Neuronal stem cell (in vitro differentiated cells): Measurements from ENCODE around the gene LPP.

Source experiments
- DNase-seq: peaks from one replicate; pipeline ENCODE4 v3.0.0-alpha.2; 2013; ENCODE audit warnings: low spot score
- H2AFZ ChIP-seq: one replicate; pipeline ENCODE4 v1.6.1; 2013; ENCODE audit warnings: mild to moderate bottlenecking, low read length, inconsistent platforms
- H2AK5ac ChIP-seq: 2 replicates; pipeline ENCODE4 v1.6.1; 2013; ENCODE audit warnings: low read depth, mild to moderate bottlenecking, inconsistent platforms, low read length, moderate library complexity, mixed read lengths
- H2BK120ac ChIP-seq: 2 replicates; pipeline ENCODE4 v1.6.1; 2013; ENCODE audit warnings: low read depth, mild to moderate bottlenecking, inconsistent platforms, low read length, moderate library complexity, mixed read lengths
- H2BK12ac ChIP-seq: one replicate; pipeline ENCODE4 v1.6.1; 2013; ENCODE audit warnings: low read length, inconsistent platforms
- H2BK15ac ChIP-seq: 2 replicates; pipeline ENCODE4 v1.6.1; 2013; ENCODE audit warnings: mild to moderate bottlenecking, low read length, inconsistent platforms, mixed read lengths
- H2BK5ac ChIP-seq: one replicate; pipeline ENCODE4 v1.6.1; 2013; ENCODE audit warnings: inconsistent platforms, mild to moderate bottlenecking, low read length, moderate library complexity
- H3K14ac ChIP-seq: one replicate; pipeline ENCODE4 v1.6.1; 2013; ENCODE audit warnings: low read length, inconsistent platforms
- H3K18ac ChIP-seq: 2 replicates; pipeline ENCODE4 v1.6.1; 2013; ENCODE audit warnings: low read length, inconsistent platforms
- H3K23ac ChIP-seq: 2 replicates; pipeline ENCODE4 v1.6.1; 2013; ENCODE audit warnings: low read depth, mild to moderate bottlenecking, mixed read lengths, low read length, inconsistent platforms; ENCODE audit not compliant: poor library complexity
- H3K27ac ChIP-seq: replicated peaks from 3 replicates; pipeline ENCODE4 v1.5.1; 2013; ENCODE audit warnings: low read length, inconsistent platforms
- H3K27me3 ChIP-seq, 3 experiments: 2 replicates each; pipeline ENCODE4 v1.6.1; 2013; ENCODE audit warnings: low read length in 3 of 3, mild to moderate bottlenecking in 2 of 3, inconsistent platforms in 1 of 3, low read depth in 1 of 3, mixed read lengths in 1 of 3, moderate library complexity in 1 of 3; ENCODE audit not compliant: control insufficient read depth in 3 of 3, insufficient read depth in 3 of 3
- H3K36me3 ChIP-seq, 2 donors: replicated peaks in 1 of 2; 2 replicates each; pipeline ENCODE4 v1.6.1; 2013; ENCODE audit warnings: low read length in 2 of 2; ENCODE audit not compliant: control insufficient read depth in 2 of 2, insufficient read depth in 2 of 2
- H3K4ac ChIP-seq: 2 replicates; pipeline ENCODE4 v1.6.1; 2013; ENCODE audit warnings: inconsistent platforms, mild to moderate bottlenecking, low read length, moderate library complexity
- H3K4me1 ChIP-seq, 2 donors: 1 replicate in 1 of 2; 2 replicates in 1 of 2; pipeline ENCODE4 v1.6.1; 2013; ENCODE audit warnings: low read length in 2 of 2, low read depth in 1 of 2; ENCODE audit not compliant: control insufficient read depth in 2 of 2, insufficient read depth in 1 of 2
- H3K4me2 ChIP-seq: one replicate; pipeline ENCODE4 v1.6.1; 2013; ENCODE audit warnings: mild to moderate bottlenecking, low read length, inconsistent platforms; ENCODE audit not compliant: insufficient read depth, poor library complexity, severe bottlenecking
- H3K4me3 ChIP-seq, 2 donors: 2 replicates each; pipeline ENCODE4 v1.5.1; 2013; ENCODE audit warnings: low read length in 2 of 2, mild to moderate bottlenecking in 2 of 2, inconsistent platforms in 1 of 2, moderate library complexity in 1 of 2
- H3K79me1 ChIP-seq: one replicate; pipeline ENCODE4 v1.6.1; 2013; ENCODE audit warnings: low read depth, mild to moderate bottlenecking, inconsistent platforms, low read length, moderate library complexity
- H3K9ac ChIP-seq: one replicate; pipeline ENCODE4 v1.6.1; 2013; ENCODE audit warnings: mild to moderate bottlenecking, low read depth, low read length, inconsistent platforms; ENCODE audit not compliant: poor library complexity
- H3K9me3 ChIP-seq, 2 donors: replicated peaks in 1 of 2; 2 replicates each; pipeline versions ENCODE3 to v1.6.1; 2013; ENCODE audit warnings: low read length in 2 of 2, mild to moderate bottlenecking in 2 of 2, inconsistent platforms in 1 of 2, low read depth in 1 of 2, mixed read lengths in 1 of 2, moderate library complexity in 1 of 2; ENCODE audit not compliant: control insufficient read depth in 2 of 2, insufficient read depth in 1 of 2
- H4K8ac ChIP-seq: one replicate; pipeline ENCODE4 v1.6.1; 2013; ENCODE audit warnings: low read depth, mild to moderate bottlenecking, inconsistent platforms, low read length, moderate library complexity
- H4K91ac ChIP-seq: one replicate; pipeline ENCODE4 v1.6.1; 2013; ENCODE audit warnings: low read length, low read depth, mild to moderate bottlenecking, inconsistent platforms; ENCODE audit not compliant: poor library complexity
- WGBS, 2 donors: extraction: QIAGEN DNeasy Blood & Tissue Kit; methylation state at CpG; one replicate each; pipeline ENCODE4 v1.1.7; 2013; ENCODE audit warnings: missing lambda C conversion rate in 2 of 2, mixed read lengths in 1 of 2; ENCODE audit not compliant: insufficient read length in 2 of 2, insufficient replicate concordance in 1 of 2; ENCODE audit errors: extremely low coverage in 2 of 2; 5-methylcytosine and 5-hydroxymethylcytosine counted together
- small RNA-seq: library from polyadenylated mRNA; stranded (forward); fragments of <200 nt; extraction: miRNeasy Mini kit (QIAGEN cat#:217004); gene quantifications from one replicate; pipeline ENCODE3, GENCODE V24; 2013; ENCODE audit not compliant: insufficient read depth

Gene LPP

DNA sequence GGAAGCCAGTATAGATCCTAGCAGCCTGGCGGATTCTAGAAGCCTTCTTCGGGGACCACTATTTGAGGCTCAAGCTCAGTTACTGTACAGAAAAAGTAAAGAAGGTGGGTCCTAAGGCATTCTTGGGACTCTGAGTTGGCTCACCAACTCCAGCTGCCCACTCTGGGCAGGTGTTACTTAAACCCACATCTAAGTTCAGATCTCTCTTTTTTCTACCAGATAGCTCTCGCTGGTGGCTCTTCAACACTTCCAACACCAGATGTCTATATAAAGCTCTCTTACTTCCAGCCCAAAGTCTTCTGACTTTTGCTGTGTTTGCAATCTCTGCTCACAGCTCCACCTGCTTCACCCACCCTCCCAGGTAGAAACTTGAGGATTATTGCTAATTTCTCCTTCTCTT lies 785.0 kb downstream of the LPP start:
- Histone ChIP-seq H3K18ac (no peak overlapping the region), H3K27ac (no peak overlapping the region), H3K4me2 (no peak overlapping the region), H3K23ac (no peak overlapping the region), H3K4ac (no peak overlapping the region), H2AFZ (no peak overlapping the region), H3K14ac (no peak overlapping the region), H3K4me3 (no peak overlapping the region), H3K9ac (no peak overlapping the region), H3K36me3 (no peaks in the 10 kb centered on the region), H3K79me1 (no peaks in the 10 kb centered on the region), H2AK5ac (no peak overlapping the region), H2BK12ac (no peak overlapping the region), H3K9me3 (no peaks in the 10 kb centered on the region), H3K27me3 (no peaks in the 10 kb centered on the region), H2BK15ac (no peak overlapping the region), H2BK5ac (no peak overlapping the region), H2BK120ac (no peak overlapping the region), H4K8ac (no peak overlapping the region), H4K91ac (no peak overlapping the region), H3K4me1 (peaks cover 0 to 4% of the 10 kb centered on the region in 2 donors)
- no CpG with 5 or more reads among the region's 3 CpGs for WGBS, 2 donors
- DNase-seq = no peak

- Histone ChIP-seq H3K23ac (no peak overlapping the region), H4K91ac (no peak overlapping the region), H3K4me1 (peaks cover 0 to 4% of the 10 kb centered on the region in 2 donors), H3K18ac (no peak overlapping the region), H2AK5ac (no peak overlapping the region), H3K4me3 (no peak overlapping the region), H3K27ac (no peak overlapping the region), H3K79me1 (no peaks in the 10 kb centered on the region), H2BK5ac (no peak overlapping the region), H3K9me3 (no peaks in the 10 kb centered on the region), H2BK12ac (no peak overlapping the region), H2BK15ac (no peak overlapping the region), H4K8ac (no peak overlapping the region), H3K14ac (no peak overlapping the region), H3K36me3 (no peaks in the 10 kb centered on the region), H2AFZ (no peak overlapping the region), H3K4me2 (no peak overlapping the region), H3K27me3 (no peaks in the 10 kb centered on the region), H3K9ac (no peak overlapping the region), H2BK120ac (no peak overlapping the region), H3K4ac (no peak overlapping the region)
- DNase-seq = no peak
- WGBS, 2 donors = no CpG with 5 or more reads among the region's 5 CpGs
These were observed 786.0 kb downstream of the LPP start for GRCh38 chr3:188939814-188940572.

Small RNA genes lying within 50 kb of the gene (small RNA-seq; reads per million reads assigned to genes)
- 28,122 reads per million, percentile 100 among the genes with 10 or more reads in this experiment for gene MIR28
